ENCODE measurements around the gene SIMC1. TPM values are rescaled to one million over a fixed set of nuclear protein-coding genes. Genes with fewer than 3 reads are reported as not detected.

Gene SIMC1
- total RNA-seq, 1 donor from 2014 or later = 10.9 TPM

GRCh38 chr5:176394881-176395675, 156.9 kb downstream of the SIMC1 start:
- Histone ChIP-seq H3K4me1 (no peaks in the 10 kb centered on the region), H3K4me2 (no peak overlapping the region), H3K27me3 (no peaks in the 10 kb centered on the region), H3K36me3 (no peaks in the 10 kb centered on the region), H3F3A (ENCODE audit: low read depth) (no peaks in the 10 kb centered on the region), H3K4me3 (no peak overlapping the region), H4K20me1 (ENCODE audit: low read depth) (no peaks in the 10 kb centered on the region), H2AFZ (replicated peaks) (no peak overlapping the region), H3K79me2 (ENCODE audit: low read depth) (peaks cover 7% of the 10 kb centered on the region), H3K9me3 (ENCODE audit: low read depth) (no peaks in the 10 kb centered on the region), H3K27ac (no peak overlapping the region), H3K9ac (no peak overlapping the region)
- no peak overlapping the region for H3K4me3 Mint-ChIP-seq
- peaks cover 2% of the 10 kb centered on the region for H3K36me3 Mint-ChIP-seq
- no peak for DNase-seq (ENCODE audit: low spot score)
- H3K27ac Mint-ChIP-seq = no peak overlapping the region
- H3K4me1 Mint-ChIP-seq = no peaks in the 10 kb centered on the region
- H3K9me3 Mint-ChIP-seq = no peaks in the 10 kb centered on the region
- TF ChIP-seq EZH2 (IDR thresholded peaks at IDR 0.05) (no peak), EZH2phosphoT487 (IDR thresholded peaks at IDR 0.05) (no peak), CTCF (IDR thresholded peaks at IDR 0.05) (no peak)
- peaks cover 5% of the 10 kb centered on the region for H3K27me3 Mint-ChIP-seq (ENCODE audit: insufficient read depth, low read depth)

MicroRNAs within 50 kb of the gene (microRNA counts, 767-probe panel; counts per million panel counts)
- 460 counts per million, percentile 90 among the panel's probes with 10 or more counts for microRNA hsa-miR-1271-5p

Small RNA genes within 50 kb of the gene (microRNA-seq; reads per million reads assigned to microRNA genes)
- 1.6 reads per million for gene MIR1271

Small RNA genes within 50 kb of the gene (small RNA-seq; reads per million reads assigned to genes)
- gene MIR1271 = 0.57 reads per million, percentile 60 among the genes with 10 or more reads in this experiment

Other genes starting within 250 kb of the SIMC1 start
- gene KIAA1191, start 123.3 kb downstream of the SIMC1 start, total RNA-seq (ENCODE audit: low replicate concordance) = 116 and 126 TPM in 2 replicates
- gene ARL10, start 127.1 kb downstream of the SIMC1 start, total RNA-seq (ENCODE audit: low replicate concordance) = 9.1 and 16.6 TPM in 2 replicates
- 10.3 and 14.5 TPM in 2 replicates for gene NOP16, start 150.2 kb downstream of the SIMC1 start, total RNA-seq (ENCODE audit: low replicate concordance)
- gene HIGD2A, start 150.3 kb downstream of the SIMC1 start, total RNA-seq (ENCODE audit: low replicate concordance) = 40.1 and 65.6 TPM in 2 replicates
- gene CLTB, start 178.1 kb downstream of the SIMC1 start, total RNA-seq (ENCODE audit: low replicate concordance) = 12.6 and 29.2 TPM in 2 replicates
- gene FAF2, start 210.0 kb downstream of the SIMC1 start, total RNA-seq (ENCODE audit: low replicate concordance) = 32.3 and 33.4 TPM in 2 replicates